ENCODE data around the gene USP24. TPM values are rescaled to one million over a fixed set of nuclear protein-coding genes. Genes with fewer than 3 reads are reported as not detected.

Gene USP24
- total RNA-seq, 1 experiment from 2014 or later: 45.7 TPM

DNA sequence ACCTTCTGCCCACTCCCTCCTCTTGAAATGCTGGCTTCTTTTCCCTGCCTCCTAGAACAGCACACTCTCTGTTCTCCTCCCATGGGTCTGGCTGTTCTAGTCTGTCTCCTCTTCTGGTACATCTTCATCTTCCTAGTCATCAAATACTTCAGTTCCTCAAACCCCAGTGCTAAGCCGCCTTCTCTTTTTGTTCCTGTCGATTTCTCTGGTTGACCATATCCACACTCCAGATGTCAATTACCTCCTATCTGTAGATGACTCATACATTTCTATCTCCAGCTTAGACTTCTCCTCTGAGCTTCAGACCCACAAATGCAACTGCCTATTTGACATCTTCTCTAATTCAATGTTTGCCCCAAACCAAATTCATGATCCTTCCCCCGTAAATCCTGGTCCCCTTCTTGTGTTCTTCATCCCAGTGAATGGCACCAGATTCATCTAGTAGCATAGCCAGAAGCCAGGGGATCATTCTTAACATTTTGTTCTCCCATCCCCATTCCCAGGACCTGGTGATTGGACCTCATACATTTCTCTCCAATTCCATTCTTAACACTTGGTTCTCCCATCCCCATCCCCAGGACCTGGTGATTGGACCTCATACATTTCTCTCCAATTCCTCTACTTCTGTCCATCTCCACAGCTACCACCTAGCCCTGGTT lies 35.9 kb downstream of the USP24 start:
- TF ChIP-seq, protein P1, sequence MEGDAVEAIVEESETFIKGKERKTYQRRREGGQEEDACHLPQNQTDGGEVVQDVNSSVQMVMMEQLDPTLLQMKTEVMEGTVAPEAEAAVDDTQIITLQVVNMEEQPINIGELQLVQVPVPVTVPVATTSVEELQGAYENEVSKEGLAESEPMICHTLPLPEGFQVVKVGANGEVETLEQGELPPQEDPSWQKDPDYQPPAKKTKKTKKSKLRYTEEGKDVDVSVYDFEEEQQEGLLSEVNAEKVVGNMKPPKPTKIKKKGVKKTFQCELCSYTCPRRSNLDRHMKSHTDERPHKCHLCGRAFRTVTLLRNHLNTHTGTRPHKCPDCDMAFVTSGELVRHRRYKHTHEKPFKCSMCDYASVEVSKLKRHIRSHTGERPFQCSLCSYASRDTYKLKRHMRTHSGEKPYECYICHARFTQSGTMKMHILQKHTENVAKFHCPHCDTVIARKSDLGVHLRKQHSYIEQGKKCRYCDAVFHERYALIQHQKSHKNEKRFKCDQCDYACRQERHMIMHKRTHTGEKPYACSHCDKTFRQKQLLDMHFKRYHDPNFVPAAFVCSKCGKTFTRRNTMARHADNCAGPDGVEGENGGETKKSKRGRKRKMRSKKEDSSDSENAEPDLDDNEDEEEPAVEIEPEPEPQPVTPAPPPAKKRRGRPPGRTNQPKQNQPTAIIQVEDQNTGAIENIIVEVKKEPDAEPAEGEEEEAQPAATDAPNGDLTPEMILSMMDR (IDR thresholded peaks at IDR 0.05; ENCODE audit: unreplicated experiment): no peak
- BruUV-seq (replicated peaks): no TSS peak
- ChIA-PET POLR2A (interaction anchor here (0.7 to 1.2 kb wide), 2 partner anchors 14 to 88 kb away, joined by 4 read pairs; no protein-coding TSS in a partner anchor), CTCF (interaction anchor here (0.9 kb wide), 2 partner anchors 13 to 36 kb away, joined by 3 read pairs; no protein-coding TSS in a partner anchor)
- DNase-seq (ENCODE audit: unreplicated experiment): no peak
- Mint-ChIP-seq H3K36me3 (ENCODE audit: insufficient read depth, unreplicated experiment) (peaks cover 11% of the 10 kb centered on the region), H3K4me3 (ENCODE audit: unreplicated experiment) (no peak overlapping the region), H3K9me3 (ENCODE audit: unreplicated experiment) (peaks cover 19% of the 10 kb centered on the region), H3K27ac (ENCODE audit: low read depth, unreplicated experiment) (no peak overlapping the region), H3K4me1 (ENCODE audit: insufficient read depth, unreplicated experiment) (peaks cover 19% of the 10 kb centered on the region), H3K27me3 (ENCODE audit: insufficient read depth, unreplicated experiment) (no peaks in the 10 kb centered on the region)
- intact Hi-C loops (cut with micrococcal nuclease): no loop called here

DNA sequence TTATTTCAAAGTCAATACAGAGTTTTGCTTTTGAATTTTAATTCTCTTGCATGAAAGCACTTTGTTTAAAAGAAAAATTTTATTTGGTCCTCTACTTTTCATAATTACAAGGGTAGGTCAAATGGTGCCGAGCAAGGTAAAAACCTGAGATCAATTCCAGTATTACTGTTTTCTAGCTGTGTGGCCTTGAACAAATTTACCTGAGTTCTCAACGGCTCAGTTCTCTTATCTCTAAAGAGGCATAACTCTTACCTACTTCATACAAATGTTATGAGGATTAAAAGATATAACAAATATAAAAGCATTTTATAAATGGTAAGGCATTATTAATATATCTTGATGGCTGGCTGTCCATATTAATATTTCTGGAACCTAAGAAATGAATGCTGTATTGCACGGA lies 42.5 kb downstream of the USP24 start:
- Mint-ChIP-seq H3K4me3 (ENCODE audit: unreplicated experiment) (no peak overlapping the region), H3K27me3 (ENCODE audit: insufficient read depth, unreplicated experiment) (no peaks in the 10 kb centered on the region), H3K4me1 (ENCODE audit: insufficient read depth, unreplicated experiment) (peaks cover 5% of the 10 kb centered on the region), H3K9me3 (ENCODE audit: unreplicated experiment) (peaks cover 8% of the 10 kb centered on the region), H3K36me3 (ENCODE audit: insufficient read depth, unreplicated experiment) (peaks cover 31% of the 10 kb centered on the region), H3K27ac (ENCODE audit: low read depth, unreplicated experiment) (no peak overlapping the region)
- DNase-seq (ENCODE audit: unreplicated experiment): no peak
- TF ChIP-seq, protein P1 (IDR thresholded peaks at IDR 0.05; ENCODE audit: unreplicated experiment): no peak
- BruUV-seq (replicated peaks): no TSS peak
- CTCF ChIA-PET: interaction anchor here (2.4 kb wide), 1 partner anchor 32 kb away, joined by 10 read pairs; no protein-coding TSS in a partner anchor
- POLR2A ChIA-PET: interaction anchor here (0.7 to 1.3 kb wide), 2 partner anchors 95 to 1277 kb away, joined by 3 read pairs; no protein-coding TSS in a partner anchor
- intact Hi-C loops (cut with micrococcal nuclease): no loop called here

DNA sequence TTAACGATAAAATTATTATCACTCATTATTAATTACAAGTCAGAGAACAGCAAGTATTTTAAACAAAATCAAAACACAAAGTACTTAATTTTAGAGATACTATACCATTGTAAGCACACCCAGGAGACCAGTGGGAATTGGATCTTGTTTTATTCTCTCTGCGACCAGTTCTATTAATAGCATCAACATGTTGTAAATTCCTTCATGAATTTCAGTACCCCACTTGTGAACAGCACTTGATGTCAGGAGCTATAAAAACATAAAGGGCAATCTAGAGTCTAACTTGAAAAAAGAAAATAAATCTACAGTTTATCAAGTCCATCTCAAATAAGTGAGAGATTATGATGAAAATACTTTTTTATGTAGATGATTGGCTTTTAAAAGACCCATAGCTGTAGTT lies 42.9 kb downstream of the USP24 start:
- ChIA-PET CTCF (interaction anchor here (0.6 kb wide), 1 partner anchor 1536 kb away, joined by 3 read pairs; no protein-coding TSS in a partner anchor), POLR2A (interaction anchor here (0.6 kb wide), 1 partner anchor 29 kb away, joined by 3 read pairs; no protein-coding TSS in a partner anchor)
- Mint-ChIP-seq H3K4me3 (ENCODE audit: unreplicated experiment) (no peak overlapping the region), H3K27ac (ENCODE audit: low read depth, unreplicated experiment) (no peak overlapping the region), H3K36me3 (ENCODE audit: insufficient read depth, unreplicated experiment) (peaks cover 35% of the 10 kb centered on the region), H3K4me1 (ENCODE audit: insufficient read depth, unreplicated experiment) (peaks cover 5% of the 10 kb centered on the region), H3K27me3 (ENCODE audit: insufficient read depth, unreplicated experiment) (no peaks in the 10 kb centered on the region), H3K9me3 (ENCODE audit: unreplicated experiment) (peaks cover 8% of the 10 kb centered on the region)
- no TSS peak for BruUV-seq (replicated peaks)
- TF ChIP-seq, protein P1 (IDR thresholded peaks at IDR 0.05; ENCODE audit: unreplicated experiment): no peak
- intact Hi-C loops (cut with micrococcal nuclease): no loop called here
- DNase-seq (ENCODE audit: unreplicated experiment): no peak

DNA sequence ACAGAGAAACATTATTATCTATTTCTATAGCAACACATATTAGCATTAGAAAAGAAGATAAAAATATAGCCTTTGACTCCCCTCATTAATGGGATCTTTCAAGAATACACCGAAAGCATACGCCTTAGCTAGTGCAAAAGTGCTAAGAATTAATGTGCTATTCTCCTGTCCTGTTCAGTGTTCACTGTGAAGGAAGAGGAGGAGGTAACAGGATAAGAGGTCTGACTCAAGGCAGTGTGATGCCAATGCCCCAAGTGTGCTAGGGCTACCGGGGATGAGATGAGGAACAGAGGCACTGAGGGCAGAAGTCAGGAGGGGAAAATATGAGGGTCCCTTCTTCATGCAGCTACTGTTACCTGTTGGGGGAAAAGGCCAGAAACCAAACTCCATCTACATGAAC lies 43.5 kb downstream of the USP24 start:
- POLR2A ChIA-PET: interaction anchor here (0.6 kb wide), 1 partner anchor 28 kb away, joined by 3 read pairs; no protein-coding TSS in a partner anchor

More for the DNA sequence above, 43.5 kb downstream of the USP24 start:
- TF ChIP-seq, protein P1 (IDR thresholded peaks at IDR 0.05; ENCODE audit: unreplicated experiment): no peak
- H3K36me3 Mint-ChIP-seq (ENCODE audit: insufficient read depth, unreplicated experiment): peaks cover 39% of the 10 kb centered on the region
- no peak for DNase-seq (ENCODE audit: unreplicated experiment)
- CTCF ChIA-PET: interaction anchor here (0.6 kb wide), 1 partner anchor 1537 kb away, joined by 3 read pairs; no protein-coding TSS in a partner anchor
- H3K4me1 Mint-ChIP-seq (ENCODE audit: insufficient read depth, unreplicated experiment): peaks cover 5% of the 10 kb centered on the region
- H3K27ac Mint-ChIP-seq (ENCODE audit: low read depth, unreplicated experiment): no peak overlapping the region
- H3K9me3 Mint-ChIP-seq (ENCODE audit: unreplicated experiment): peaks cover 8% of the 10 kb centered on the region
- H3K27me3 Mint-ChIP-seq (ENCODE audit: insufficient read depth, unreplicated experiment): no peaks in the 10 kb centered on the region
- no peak overlapping the region for H3K4me3 Mint-ChIP-seq (ENCODE audit: unreplicated experiment)
- no TSS peak for BruUV-seq (replicated peaks)
- intact Hi-C loops (cut with micrococcal nuclease): no loop called here
